Uterus (tissue), 2 donors: ENCODE measurements around the gene TRABD2B.

ENCODE experiments used
- CTCF ChIP-seq, 4 experiments: fragments of 200-600 bp in 2 of 4; fragments of 450-650 bp in 2 of 4; sonication (generic) in 2 of 4; IDR thresholded peaks; one replicate each; pipeline ENCODE4 v1.5.1; 2016 to 2019; ENCODE audit warnings: antibody characterized with exemption in 4 of 4, mild to moderate bottlenecking in 2 of 4, moderate library complexity in 1 of 4
- POLR2A ChIP-seq, 2 donors: fragments of 450-650 bp; IDR thresholded peaks; one replicate each; pipeline ENCODE4 v1.6.1; 2016; ENCODE audit warnings: antibody characterized with exemption in 2 of 2, mild to moderate bottlenecking in 1 of 2, moderate library complexity in 1 of 2

- no peak for TF ChIP-seq CTCF (IDR thresholded peaks at IDR 0.05)
- no peak for TF ChIP-seq POLR2A (IDR thresholded peaks at IDR 0.05)
These were observed 154.8 kb downstream of the TRABD2B start for GRCh38 chr1:47842228-47842919.
